GM18511 (cell line): Measurements from ENCODE around the gene KCNQ1OT1.

Source experiments
- ATAC-seq: cut with Tn5 transposase; IDR thresholded peaks from one replicate; pipeline ENCODE4 v1.9.1; 2021; ENCODE audit warnings: mild to moderate bottlenecking, moderate library complexity; ENCODE audit not compliant: unreplicated experiment

Gene KCNQ1OT1

GRCh38 chr11:2574043-2574552, 125.7 kb downstream of the KCNQ1OT1 start:
- no peak for ATAC-seq

- no peak for ATAC-seq
Measured at GRCh38 chr11:2573240-2574042, 126.4 kb downstream of the KCNQ1OT1 start.

DNA sequence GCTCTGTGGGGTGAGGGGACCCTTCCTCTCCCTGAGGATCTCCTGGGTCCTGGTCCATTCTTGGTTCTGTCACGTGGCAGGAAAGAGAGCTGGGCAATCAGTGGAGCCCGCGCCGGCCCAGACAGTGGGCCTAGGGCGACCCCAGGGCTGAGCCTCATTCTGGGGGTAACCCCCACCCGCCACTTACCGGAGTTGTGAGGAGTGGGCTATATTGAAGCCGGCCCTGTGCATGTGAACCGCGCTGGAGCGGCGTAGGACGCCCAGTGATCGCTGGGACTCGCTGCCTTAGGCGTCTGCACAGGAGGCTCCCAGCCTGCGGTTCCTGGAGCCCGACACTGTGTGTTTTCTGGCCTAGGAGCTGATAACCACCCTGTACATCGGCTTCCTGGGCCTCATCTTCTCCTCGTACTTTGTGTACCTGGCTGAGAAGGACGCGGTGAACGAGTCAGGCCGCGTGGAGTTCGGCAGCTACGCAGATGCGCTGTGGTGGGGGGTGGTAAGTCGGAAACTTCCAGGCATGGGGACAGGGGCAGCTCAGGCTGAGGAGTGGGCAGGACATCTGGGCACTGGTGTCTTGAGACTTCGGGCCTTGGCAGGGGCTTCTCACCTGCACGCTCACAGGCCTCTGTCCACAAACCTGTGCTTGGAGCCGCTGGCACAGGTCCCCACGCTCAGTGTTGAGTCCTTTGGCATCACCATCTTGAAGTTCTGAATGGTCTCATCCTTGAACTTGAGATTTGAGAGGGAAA, 127.1 kb downstream of the KCNQ1OT1 start:
- ATAC-seq = no peak

GRCh38 chr11:2571598-2572281, 128.1 kb downstream of the KCNQ1OT1 start:
- no peak for ATAC-seq

DNA sequence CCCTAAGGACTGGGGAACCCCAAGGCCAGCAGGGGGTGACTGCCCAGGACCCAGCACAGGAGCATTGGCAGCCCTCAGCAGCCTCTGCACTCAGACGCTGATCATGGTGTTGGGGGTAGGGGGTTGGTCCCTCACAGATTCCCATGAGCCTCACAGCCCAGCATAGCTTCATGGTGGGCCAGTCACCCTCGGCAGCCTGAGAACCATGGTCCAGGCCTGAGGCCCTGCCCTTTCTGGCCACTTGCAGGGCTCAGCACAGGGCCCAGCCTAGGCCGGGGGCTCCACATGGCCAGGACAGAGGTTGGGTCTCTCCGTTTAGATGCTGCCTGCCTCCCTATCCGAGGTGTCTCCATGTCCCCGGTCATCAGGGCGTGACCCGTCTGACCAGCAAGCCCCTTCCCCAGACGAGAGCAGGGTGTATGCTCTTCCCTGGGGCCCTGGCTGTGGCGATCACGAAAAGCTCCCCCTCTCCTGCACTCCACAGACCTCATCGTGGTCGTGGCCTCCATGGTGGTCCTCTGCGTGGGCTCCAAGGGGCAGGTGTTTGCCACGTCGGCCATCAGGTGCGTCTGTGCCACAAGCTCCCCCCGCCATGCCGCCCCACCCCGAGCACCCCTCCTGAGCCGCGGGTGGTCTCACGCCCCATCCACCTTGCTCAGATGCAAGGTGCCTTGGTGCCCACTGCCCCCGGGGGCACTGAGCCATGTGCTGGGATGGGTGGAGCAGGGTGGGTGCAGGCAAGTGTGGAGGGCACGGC, 128.8 kb downstream of the KCNQ1OT1 start:
- ATAC-seq = no peak

DNA sequence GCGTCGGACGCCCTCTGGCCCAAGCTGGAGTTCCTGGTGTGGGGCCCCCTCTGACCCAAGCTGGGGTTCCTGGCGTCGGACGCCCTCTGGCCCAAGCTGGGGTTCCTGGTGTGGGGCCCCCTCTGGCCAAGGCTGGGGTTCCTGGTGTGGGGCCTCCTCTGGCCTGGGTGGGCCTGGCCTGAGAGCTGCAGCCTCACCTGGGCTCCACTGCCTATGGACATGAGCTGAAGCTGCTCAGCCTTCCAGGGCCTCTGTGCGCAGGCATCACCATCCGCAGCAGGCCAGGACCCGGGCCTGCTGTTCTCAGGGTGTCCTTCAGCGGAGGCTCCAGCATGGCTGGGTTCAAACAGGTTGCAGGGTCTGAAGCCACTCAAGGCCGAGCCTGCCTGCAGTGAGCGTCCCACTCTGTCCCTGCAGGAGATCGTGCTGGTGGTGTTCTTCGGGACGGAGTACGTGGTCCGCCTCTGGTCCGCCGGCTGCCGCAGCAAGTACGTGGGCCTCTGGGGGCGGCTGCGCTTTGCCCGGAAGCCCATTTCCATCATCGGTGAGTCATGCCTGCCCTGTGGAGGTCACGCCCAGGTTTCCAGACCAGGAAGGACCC, 129.5 kb downstream of the KCNQ1OT1 start:
- no peak for ATAC-seq

- no peak for ATAC-seq
Measured at GRCh38 chr11:2569731-2570210, 130.0 kb downstream of the KCNQ1OT1 start.

DNA sequence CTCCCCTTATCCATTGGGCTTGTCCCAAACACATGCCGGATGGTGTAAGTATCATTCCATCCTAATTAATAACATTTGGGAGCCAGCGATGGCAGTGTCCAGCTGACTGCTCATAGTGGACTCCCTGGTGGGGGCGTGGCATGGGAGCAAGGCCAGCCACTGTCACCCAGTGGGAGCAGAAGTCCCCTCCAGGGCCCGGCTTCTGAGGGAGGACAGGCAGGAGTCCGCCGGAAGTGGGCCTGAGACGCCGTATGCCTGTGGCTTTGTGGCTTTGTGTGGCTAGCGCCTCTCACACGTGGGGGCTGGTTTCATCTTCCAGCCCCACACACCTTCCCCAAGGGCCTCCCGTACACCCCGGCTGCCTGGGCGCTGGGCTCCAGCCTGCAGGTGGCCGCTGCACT, 130.5 kb downstream of the KCNQ1OT1 start:
- ATAC-seq = no peak

DNA sequence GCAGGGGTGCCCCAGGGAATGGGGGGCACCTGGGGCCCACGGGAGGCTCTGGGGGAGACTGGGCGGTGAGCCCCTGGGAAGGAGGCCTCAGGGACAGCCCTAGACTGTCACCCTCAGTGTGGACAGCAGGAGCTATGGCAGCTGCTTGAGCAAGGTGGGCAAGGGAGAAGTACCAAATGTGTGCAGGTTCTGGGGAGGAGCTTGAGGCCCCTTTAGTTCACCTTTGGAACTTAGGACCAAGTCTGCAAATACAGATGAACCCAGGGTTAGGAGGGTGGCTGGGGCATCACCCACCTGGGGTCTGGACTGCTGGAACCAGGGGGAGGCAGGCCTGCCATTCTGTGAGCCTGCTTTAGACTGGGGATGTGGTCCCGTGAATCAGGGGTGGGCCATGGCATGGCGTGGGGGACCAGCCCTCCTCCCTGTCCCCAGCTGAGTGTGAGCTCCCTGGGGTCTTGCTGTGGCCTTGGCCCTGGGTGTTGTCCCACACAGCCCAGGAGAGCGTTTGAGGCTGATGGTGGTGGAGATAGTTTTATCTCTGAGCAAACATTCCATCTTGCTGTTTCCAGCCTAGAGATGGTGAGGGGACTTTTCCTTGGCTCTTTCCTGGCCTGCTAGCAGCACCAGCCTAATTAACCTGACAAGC, 132.6 kb downstream of the KCNQ1OT1 start:
- ATAC-seq = no peak

GRCh38 chr11:2566223-2567025, 133.4 kb downstream of the KCNQ1OT1 start:
- no peak for ATAC-seq

DNA sequence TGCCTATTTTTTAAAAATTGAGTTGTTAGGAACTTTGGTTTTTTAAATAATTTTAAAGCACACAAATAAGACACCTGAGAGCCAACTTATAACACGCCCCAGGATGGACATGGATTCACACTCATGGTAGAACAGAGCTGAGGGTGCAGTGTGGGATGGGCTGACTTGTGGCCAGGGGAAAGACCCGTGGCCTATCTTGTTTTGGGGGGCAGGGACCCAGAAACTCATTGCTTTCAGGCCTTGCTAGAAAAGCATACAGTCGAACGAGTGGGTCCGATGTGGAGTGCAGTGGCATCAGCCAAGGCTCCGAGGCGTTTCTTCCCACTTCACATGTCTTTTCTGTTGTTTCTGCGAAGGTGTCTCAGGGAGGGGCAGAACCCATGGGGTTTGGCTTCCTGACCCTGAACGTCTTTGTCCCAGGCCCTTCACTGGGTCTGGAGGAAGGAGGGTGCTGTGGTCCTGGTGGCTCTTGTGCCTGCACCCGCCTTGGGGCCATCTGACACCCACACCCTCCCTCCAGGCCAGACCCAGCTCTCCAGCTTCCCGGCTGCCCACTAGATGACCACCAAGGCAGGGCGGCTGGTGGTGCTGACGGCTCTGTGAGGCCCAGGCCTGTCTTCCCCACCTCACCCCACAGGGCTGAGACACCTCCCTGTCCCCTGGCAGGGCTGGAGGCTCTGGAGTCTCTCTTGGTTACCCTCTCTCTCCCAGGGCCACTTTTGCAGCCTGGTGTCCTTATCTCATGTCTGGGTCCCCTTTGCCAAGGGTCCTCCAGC, 134.2 kb downstream of the KCNQ1OT1 start:
- no peak for ATAC-seq

- no peak for ATAC-seq
Measured at GRCh38 chr11:2564588-2565425, 135.0 kb downstream of the KCNQ1OT1 start.

DNA sequence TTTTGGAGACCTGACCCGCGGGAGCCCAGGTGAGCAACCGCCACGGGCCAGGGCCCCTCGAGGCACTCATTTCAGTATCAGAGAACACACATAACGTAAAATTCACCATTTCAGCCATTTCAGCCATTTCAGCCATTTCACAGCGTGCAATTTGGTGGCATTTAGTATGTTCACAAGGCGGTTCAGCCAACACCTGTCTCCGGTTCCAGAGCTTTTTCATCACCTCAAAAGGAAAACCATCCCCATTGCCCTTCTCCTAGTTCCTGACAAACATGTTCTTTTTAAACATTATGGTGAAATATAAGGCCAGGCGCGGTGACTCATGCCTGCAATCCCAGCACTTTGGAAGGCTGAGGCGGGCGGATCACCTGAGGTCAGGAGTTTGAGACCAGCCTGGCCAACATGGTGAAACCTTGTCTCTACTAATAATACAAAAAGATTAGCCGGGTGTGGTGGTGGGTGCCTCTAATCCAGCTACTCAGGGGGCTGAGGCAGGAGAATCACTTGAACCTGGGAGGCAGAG, 135.7 kb downstream of the KCNQ1OT1 start:
- no peak for ATAC-seq

DNA sequence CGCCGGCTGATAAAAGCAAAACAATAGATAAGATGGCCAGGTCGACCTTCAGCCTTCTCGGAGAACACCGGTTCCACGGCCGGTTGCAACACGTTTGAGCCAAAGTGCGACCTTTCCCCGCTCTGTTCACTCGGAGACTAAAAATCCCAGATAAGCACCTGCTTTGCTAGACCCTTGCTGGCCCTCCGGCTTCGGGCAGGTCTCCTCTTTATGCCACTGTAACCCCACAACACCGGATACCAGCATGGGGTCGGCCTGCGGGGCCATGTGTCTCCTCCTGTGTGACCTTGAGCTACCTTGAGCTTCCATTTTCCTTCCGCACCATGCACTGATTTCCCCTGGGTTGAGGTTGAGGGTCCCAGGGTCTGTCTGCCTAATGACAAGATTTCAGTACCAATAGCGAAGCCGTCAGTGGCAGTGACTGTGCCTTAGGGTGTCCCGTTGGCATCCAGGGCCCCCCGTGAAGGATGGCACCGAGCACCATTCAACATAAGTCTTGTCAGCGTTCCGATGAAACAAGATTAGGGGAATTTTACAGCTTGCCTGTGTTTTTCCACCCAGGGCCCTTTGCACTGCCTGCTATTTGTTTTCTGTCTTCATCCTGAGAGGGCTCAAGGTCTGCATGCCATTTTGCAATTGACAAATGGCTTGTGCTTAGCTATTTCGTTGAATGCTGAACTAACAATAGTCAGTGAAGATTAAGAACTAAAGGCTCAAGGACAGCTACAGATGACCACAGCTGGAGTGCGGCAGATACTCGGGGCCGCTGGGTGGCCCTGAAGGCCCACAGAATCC, 136.4 kb downstream of the KCNQ1OT1 start:
- no peak for ATAC-seq

DNA sequence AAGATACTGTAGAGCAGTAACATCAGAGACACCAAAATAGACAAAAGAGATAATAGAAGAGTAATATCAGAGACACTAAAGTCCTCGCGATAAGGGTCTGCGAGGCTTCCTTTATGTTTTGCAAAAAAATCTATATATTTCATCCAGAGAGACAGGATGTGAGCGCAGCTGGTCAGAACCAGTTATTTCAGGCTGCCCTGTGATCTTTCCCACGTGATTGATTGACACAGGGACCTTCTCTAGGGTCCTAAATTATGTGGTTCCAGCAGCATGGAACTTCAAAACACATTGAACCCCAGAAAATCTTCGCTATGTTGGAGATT, 136.9 kb downstream of the KCNQ1OT1 start:
- ATAC-seq = no peak
